Tibial artery (tissue), 4 donors: ENCODE data around the gene NOS3.

Experiments
- DNase-seq, 2 donors: peaks; one replicate each; pipeline ENCODE4 v3.0.0-alpha.2; 2019
- H3K27ac ChIP-seq, 2 donors: fragments of 200-600 bp; sonication (generic) in 1 of 2; 1 replicate in 1 of 2; 2 replicates in 1 of 2; pipeline ENCODE4 v1.5.1; 2018 to 2019; ENCODE audit warnings: mild to moderate bottlenecking in 1 of 2
- H3K27me3 ChIP-seq, 2 donors: fragments of 200-600 bp; sonication (generic) in 1 of 2; one replicate each; pipeline versions ENCODE4 v1.5.1 to v1.6.0; 2016 to 2019
- H3K36me3 ChIP-seq, 3 donors: fragments of 200-600 bp; sonication (generic) in 2 of 3; one replicate each; pipeline ENCODE4 v1.5.1; 2016 to 2019; ENCODE audit warnings: mild to moderate bottlenecking in 2 of 3
- H3K4me1 ChIP-seq, 4 donors: fragments of 200-600 bp; sonication (generic) in 2 of 4; 1 replicate in 3 of 4; 2 replicates in 1 of 4; pipeline ENCODE4 v1.5.1; 2016 to 2019
- H3K4me3 ChIP-seq, 2 donors: fragments of 200-600 bp; sonication (generic) in 1 of 2; 1 replicate in 1 of 2; 2 replicates in 1 of 2; pipeline ENCODE4 v1.5.1; 2018 to 2019; ENCODE audit warnings: mild to moderate bottlenecking in 2 of 2
- H3K9me3 ChIP-seq, 3 donors: fragments of 200-600 bp; sonication (generic) in 1 of 3; one replicate each; pipeline ENCODE4 v1.5.1; 2016 to 2019
- intact Hi-C: fragments of 100-400 bp; cut with DNase I; formaldehyde crosslinking; loops from one replicate; pipeline ENCODE4 v1.15.0; 2023; ENCODE audit warnings: low total_unique reads
- TF ChIP-seq, protein P1 (sequence below), 2 experiments: fragments of 200-600 bp in 1 of 2; fragments of 450-650 bp in 1 of 2; IDR thresholded peaks; one replicate each; pipeline ENCODE4 v1.5.1; 2017 to 2019; ENCODE audit warnings: antibody characterized with exemption in 2 of 2, mild to moderate bottlenecking in 1 of 2, moderate library complexity in 1 of 2

NOS3 gene

DNA sequence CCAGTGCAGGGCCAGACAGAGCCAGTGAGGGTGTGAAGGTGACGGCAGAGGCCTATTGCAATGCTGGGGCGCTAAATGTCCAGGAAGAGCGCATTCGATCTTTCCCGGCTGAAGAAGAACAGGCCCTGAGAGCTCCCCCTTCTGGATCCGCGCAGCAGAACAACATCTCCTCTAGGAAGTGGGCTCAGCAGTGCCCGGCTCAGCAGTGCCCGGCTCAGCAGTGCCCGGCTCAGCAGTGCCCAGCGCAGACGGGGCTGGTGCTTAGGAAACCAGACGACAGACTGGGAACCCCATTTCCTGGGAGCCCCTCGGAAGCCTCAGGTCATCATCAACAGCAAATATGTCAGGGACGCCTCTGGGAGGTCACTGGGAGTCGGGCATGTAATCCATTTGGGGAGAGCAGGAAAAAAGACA lies 4.7 kb upstream of the NOS3 start:
- TF ChIP-seq, protein P1, sequence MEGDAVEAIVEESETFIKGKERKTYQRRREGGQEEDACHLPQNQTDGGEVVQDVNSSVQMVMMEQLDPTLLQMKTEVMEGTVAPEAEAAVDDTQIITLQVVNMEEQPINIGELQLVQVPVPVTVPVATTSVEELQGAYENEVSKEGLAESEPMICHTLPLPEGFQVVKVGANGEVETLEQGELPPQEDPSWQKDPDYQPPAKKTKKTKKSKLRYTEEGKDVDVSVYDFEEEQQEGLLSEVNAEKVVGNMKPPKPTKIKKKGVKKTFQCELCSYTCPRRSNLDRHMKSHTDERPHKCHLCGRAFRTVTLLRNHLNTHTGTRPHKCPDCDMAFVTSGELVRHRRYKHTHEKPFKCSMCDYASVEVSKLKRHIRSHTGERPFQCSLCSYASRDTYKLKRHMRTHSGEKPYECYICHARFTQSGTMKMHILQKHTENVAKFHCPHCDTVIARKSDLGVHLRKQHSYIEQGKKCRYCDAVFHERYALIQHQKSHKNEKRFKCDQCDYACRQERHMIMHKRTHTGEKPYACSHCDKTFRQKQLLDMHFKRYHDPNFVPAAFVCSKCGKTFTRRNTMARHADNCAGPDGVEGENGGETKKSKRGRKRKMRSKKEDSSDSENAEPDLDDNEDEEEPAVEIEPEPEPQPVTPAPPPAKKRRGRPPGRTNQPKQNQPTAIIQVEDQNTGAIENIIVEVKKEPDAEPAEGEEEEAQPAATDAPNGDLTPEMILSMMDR (IDR thresholded peaks at IDR 0.05), result peak in 1 of 2 experiments; percentile 29
- no peak overlapping the region for H3K27ac ChIP-seq
- peaks cover 0 to 66% of the 10 kb centered on the region in 2 donors for H3K27me3 ChIP-seq
- no peaks in the 10 kb centered on the region for H3K36me3 ChIP-seq
- H3K4me3 ChIP-seq, result no peak overlapping the region
- intact Hi-C loops, result no loop called here
- peaks cover 0 to 8% (median 0%) of the 10 kb centered on the region in 4 donors for H3K4me1 ChIP-seq
- DNase-seq, result peak in 1 of 2 donors; percentile 37
- peaks cover 0 to 14% (median 11%) of the 10 kb centered on the region in 3 donors for H3K9me3 ChIP-seq

- Histone ChIP-seq H3K4me1 (peaks cover 0 to 8% (median 0%) of the 10 kb centered on the region in 4 donors), H3K4me3 (no peak overlapping the region), H3K36me3 (no peaks in the 10 kb centered on the region), H3K27ac (no peak overlapping the region), H3K9me3 (peaks cover 0 to 18% (median 14%) of the 10 kb centered on the region in 3 donors), H3K27me3 (peaks cover 0 to 61% of the 10 kb centered on the region in 2 donors)
- intact Hi-C loops, result no loop called here
- TF ChIP-seq, protein P1 (IDR thresholded peaks at IDR 0.05), result no peak
- no peak for DNase-seq
Measured at GRCh38 chr7:150986556-150986955, 4.3 kb upstream of the NOS3 start.

DNA sequence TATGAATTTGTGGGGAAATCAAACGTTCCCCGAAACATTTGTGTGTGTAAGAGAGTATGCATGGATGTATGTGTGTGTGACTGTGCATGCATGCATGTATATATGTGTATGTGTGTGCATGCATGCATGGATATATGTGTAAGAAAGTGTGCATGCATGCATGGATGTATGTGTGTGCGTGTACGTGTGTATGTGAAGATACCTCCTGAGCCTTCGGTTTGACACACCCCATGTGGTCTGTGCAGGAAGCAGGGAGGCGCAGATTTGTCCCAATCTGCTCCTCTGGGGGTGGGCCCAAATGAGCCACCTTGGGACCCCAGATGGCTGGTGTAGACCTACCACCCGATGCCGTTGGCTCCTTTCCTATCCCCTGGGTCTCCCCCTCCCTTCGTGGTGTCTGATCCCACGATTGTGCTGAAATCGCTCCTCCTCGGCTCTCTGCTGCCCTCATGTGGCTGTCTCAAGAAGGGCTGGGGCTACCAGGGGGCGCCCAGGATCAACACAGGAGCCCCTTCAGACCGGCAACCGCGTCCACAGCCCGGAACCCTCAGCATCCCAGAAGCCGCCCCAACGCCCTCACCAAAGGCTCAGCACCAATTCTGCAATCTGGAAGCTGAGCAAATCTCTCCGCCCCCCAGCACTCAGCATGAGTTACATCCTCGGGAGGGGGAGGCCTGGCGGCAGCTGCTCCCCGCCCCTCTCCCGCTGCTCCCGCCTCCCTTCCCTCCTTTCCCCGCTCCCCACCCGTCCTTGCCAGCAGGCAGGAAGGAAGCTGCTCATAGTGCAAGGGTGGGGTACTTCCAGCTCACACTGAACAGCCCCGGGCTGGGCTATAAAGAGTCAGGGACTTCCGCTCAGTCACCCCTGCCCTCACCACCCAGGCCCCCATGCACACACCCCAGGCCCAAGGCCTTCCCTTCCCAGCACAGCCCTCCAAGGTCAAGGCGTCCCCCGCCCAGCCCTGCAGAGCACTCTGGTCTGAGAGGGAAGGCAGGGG lies 2.3 kb upstream of the NOS3 start:
- Histone ChIP-seq H3K36me3 (no peaks in the 10 kb centered on the region), H3K27me3 (peaks cover 0 to 53% of the 10 kb centered on the region in 2 donors), H3K4me3 (no peak overlapping the region), H3K27ac (no peak overlapping the region), H3K9me3 (peaks cover 0 to 18% (median 14%) of the 10 kb centered on the region in 3 donors), H3K4me1 (peaks cover 0 to 8% (median 0%) of the 10 kb centered on the region in 4 donors)
- intact Hi-C loops, result no loop called here
- TF ChIP-seq, protein P1 (IDR thresholded peaks at IDR 0.05), result peak; percentile 48 to 65
- DNase-seq, result peak; percentile 54 to 77

- intact Hi-C loops, result no loop called here
- TF ChIP-seq, protein P1 (IDR thresholded peaks at IDR 0.05), result no peak
- Histone ChIP-seq H3K9me3 (peaks cover 0 to 18% (median 14%) of the 10 kb centered on the region in 3 donors), H3K4me1 (peaks cover 0 to 8% (median 0%) of the 10 kb centered on the region in 4 donors), H3K4me3 (no peak overlapping the region), H3K27me3 (peaks cover 0 to 57% of the 10 kb centered on the region in 2 donors), H3K36me3 (no peaks in the 10 kb centered on the region), H3K27ac (no peak overlapping the region)
- no peak for DNase-seq
Measured at GRCh38 chr7:150989456-150989855, 1.4 kb upstream of the NOS3 start.

DNA sequence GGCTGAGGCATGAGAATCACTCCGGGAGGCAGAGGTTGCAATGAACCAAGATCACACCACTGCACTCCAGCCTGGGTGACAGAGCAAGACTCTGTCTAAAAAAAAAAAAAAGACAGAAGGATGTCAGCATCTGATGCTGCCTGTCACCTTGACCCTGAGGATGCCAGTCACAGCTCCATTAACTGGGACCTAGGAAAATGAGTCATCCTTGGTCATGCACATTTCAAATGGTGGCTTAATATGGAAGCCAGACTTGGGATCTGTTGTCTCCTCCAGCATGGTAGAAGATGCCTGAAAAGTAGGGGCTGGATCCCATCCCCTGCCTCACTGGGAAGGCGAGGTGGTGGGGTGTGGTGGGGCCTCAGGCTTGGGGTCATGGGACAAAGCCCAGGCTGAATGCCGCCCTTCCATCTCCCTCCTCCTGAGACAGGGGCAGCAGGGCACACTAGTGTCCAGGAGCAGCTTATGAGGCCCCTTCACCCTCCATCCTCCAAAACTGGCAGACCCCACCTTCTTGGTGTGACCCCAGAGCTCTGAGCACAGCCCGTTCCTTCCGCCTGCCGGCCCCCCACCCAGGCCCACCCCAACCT lies 1.3 kb downstream of the NOS3 start:
- peaks cover 0 to 57% of the 10 kb centered on the region in 2 donors for H3K27me3 ChIP-seq
- peaks cover 0 to 18% (median 14%) of the 10 kb centered on the region in 3 donors for H3K9me3 ChIP-seq
- H3K36me3 ChIP-seq, result no peaks in the 10 kb centered on the region
- intact Hi-C loops, result no loop called here
- TF ChIP-seq, protein P1 (IDR thresholded peaks at IDR 0.05), result no peak
- no peak overlapping the region for H3K4me3 ChIP-seq
- no peak overlapping the region for H3K27ac ChIP-seq
- H3K4me1 ChIP-seq, result peaks cover 0 to 8% (median 0%) of the 10 kb centered on the region in 4 donors
- DNase-seq, result no peak
